RWPE2 (cell line): ENCODE measurements around the gene ZNF808.
"Not testable (repeated sequence)": the region's sequence is repeated elsewhere in the genome, so short reads cannot be mapped to it uniquely, and the experiment has no call there.

Experiments
- ATAC-seq: fragments of 200-7000 bp; cut with Tn5 transposase; 3 replicates; pipeline ENCODE4 v1.9.1; 2021; ENCODE audit warnings: low read depth
- DNase-seq: peaks from one replicate; pipeline ENCODE4 v3.0.0-alpha.2; 2020; ENCODE audit warnings: low spot score
- H3K27ac ChIP-seq: fragments of 450-650 bp; 2 replicates; pipeline ENCODE4 v1.5.1; 2017; ENCODE audit warnings: mild to moderate bottlenecking; ENCODE audit not compliant: poor library complexity, severe bottlenecking
- H3K27me3 ChIP-seq: fragments of 250-450 bp; sonication (Bioruptor Pico); 2 replicates; pipeline ENCODE4 v1.5.1; 2021; ENCODE audit warnings: mild to moderate bottlenecking, moderate library complexity; ENCODE audit not compliant: insufficient read depth, poor library complexity, severe bottlenecking
- H3K36me3 ChIP-seq: fragments of 250-450 bp; sonication (Bioruptor Pico); 2 replicates; pipeline ENCODE4 v1.5.1; 2020; ENCODE audit warnings: low read depth, mild to moderate bottlenecking, moderate library complexity
- H3K4me1 ChIP-seq: fragments of 250-450 bp; sonication (Bioruptor Pico); 2 replicates; pipeline ENCODE4 v1.5.1; 2021; ENCODE audit warnings: mild to moderate bottlenecking, moderate library complexity; ENCODE audit not compliant: insufficient read depth, poor library complexity, severe bottlenecking
- H3K4me3 ChIP-seq: fragments of 250-450 bp; sonication (Bioruptor Pico); 2 replicates; pipeline ENCODE4 v1.5.1; 2021; ENCODE audit warnings: mild to moderate bottlenecking, moderate library complexity; ENCODE audit not compliant: severe bottlenecking
- H3K9me3 ChIP-seq: fragments of 250-450 bp; sonication (Bioruptor Pico); 2 replicates; pipeline ENCODE4 v1.5.1; 2021; ENCODE audit warnings: mild to moderate bottlenecking, moderate library complexity; ENCODE audit not compliant: severe bottlenecking
- TF ChIP-seq, protein P1 (sequence below): fragments of 450-650 bp; IDR thresholded peaks from one replicate; pipeline ENCODE4 v1.5.1; 2017; ENCODE audit warnings: mild to moderate bottlenecking, moderate library complexity; ENCODE audit not compliant: poor library complexity, severe bottlenecking

The ZNF808 gene

GRCh38 chr19:52524086-52524485 is 3.4 kb upstream of the ZNF808 start:
- no peaks in the 10 kb centered on the region for H3K36me3 ChIP-seq
- TF ChIP-seq, protein P1, sequence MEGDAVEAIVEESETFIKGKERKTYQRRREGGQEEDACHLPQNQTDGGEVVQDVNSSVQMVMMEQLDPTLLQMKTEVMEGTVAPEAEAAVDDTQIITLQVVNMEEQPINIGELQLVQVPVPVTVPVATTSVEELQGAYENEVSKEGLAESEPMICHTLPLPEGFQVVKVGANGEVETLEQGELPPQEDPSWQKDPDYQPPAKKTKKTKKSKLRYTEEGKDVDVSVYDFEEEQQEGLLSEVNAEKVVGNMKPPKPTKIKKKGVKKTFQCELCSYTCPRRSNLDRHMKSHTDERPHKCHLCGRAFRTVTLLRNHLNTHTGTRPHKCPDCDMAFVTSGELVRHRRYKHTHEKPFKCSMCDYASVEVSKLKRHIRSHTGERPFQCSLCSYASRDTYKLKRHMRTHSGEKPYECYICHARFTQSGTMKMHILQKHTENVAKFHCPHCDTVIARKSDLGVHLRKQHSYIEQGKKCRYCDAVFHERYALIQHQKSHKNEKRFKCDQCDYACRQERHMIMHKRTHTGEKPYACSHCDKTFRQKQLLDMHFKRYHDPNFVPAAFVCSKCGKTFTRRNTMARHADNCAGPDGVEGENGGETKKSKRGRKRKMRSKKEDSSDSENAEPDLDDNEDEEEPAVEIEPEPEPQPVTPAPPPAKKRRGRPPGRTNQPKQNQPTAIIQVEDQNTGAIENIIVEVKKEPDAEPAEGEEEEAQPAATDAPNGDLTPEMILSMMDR, result no peak
- DNase-seq (no peak), ATAC-seq (no peak)
- no peaks in the 10 kb centered on the region for H3K9me3 ChIP-seq
- no peaks in the 10 kb centered on the region for H3K27me3 ChIP-seq
- H3K27ac ChIP-seq, result no peak overlapping the region
- no peaks in the 10 kb centered on the region for H3K4me1 ChIP-seq
- H3K4me3 ChIP-seq, result no peak overlapping the region

DNA sequence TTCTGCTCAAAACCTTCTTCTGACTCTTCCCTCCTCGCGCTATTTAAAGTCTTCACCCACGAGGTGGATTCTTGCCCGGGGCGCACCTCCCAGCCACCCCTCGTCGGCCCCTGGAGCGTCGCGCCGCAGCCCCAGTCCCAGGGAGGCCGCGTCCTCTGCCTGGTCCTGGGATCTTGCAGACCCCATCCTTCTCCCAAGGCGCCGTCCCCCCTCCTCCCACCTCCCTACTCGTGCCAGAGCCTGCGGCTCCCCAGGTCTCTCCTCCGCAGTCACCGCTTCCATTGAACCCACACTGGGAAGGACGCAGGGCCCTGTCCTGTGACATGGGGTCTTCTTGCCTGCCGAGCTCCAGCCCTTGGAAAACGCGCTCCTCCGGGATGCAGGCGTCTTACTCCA is 486 bp downstream of the ZNF808 start:
- ATAC-seq, result peak; percentile 28
- no peak for DNase-seq
- H3K9me3 ChIP-seq, result no peaks in the 10 kb centered on the region
- H3K27ac ChIP-seq, result peak overlapping the region; percentile 51
- peaks cover 2% of the 10 kb centered on the region; the same call in 1 of the 2 replicates for H3K36me3 ChIP-seq
- TF ChIP-seq, protein P1, result no peak
- no peaks in the 10 kb centered on the region for H3K4me1 ChIP-seq
- H3K27me3 ChIP-seq, result no peaks in the 10 kb centered on the region
- peak overlapping the region; percentile 77 for H3K4me3 ChIP-seq

- Histone ChIP-seq H3K27ac (no peak overlapping the region), H3K4me1 (no peaks in the 10 kb centered on the region), H3K36me3 (peaks cover 6% of the 10 kb centered on the region), H3K4me3 (no peak overlapping the region), H3K27me3 (no peaks in the 10 kb centered on the region), H3K9me3 (no peaks in the 10 kb centered on the region)
- ATAC-seq, result no peak
- TF ChIP-seq, protein P1, result no peak
- DNase-seq, result no peak
These were observed 5.0 kb downstream of the ZNF808 start for GRCh38 chr19:52532480-52532879.

- TF ChIP-seq, protein P1, result no peak
- Histone ChIP-seq H3K4me3 (no peak overlapping the region), H3K27ac (no peak overlapping the region), H3K27me3 (no peaks in the 10 kb centered on the region), H3K4me1 (no peaks in the 10 kb centered on the region), H3K36me3 (peaks cover 6% of the 10 kb centered on the region), H3K9me3 (no peaks in the 10 kb centered on the region)
- DNase-seq (no peak), ATAC-seq (no peak)
These were observed 6.4 kb downstream of the ZNF808 start for GRCh38 chr19:52533901-52534300.

DNA sequence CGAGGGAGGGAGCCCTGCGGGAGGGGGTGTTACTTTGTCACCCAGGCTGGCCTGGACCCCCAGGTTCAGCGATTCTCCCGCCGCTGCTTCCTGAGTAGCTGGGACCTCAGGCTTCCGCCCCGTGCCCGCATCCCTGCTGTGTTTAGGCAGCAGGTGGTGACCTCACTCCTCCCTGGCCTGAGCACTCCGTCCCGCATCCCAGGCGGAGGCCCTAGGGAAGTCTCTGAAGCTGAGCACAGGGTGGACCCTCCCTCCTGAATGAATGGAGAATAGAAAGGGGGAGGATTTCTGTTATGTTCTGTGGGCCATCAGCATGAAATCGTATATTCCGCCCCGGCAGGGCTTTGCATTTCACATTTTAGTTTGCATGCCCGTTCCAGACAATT is 7.9 kb downstream of the ZNF808 start:
- H3K4me3 ChIP-seq, result peak overlapping the region; percentile 38
- not testable (repeated sequence) for H3K4me1 ChIP-seq, DNase-seq, H3K36me3 ChIP-seq, H3K27me3 ChIP-seq, H3K9me3 ChIP-seq
- peak overlapping the region; percentile 55 for H3K27ac ChIP-seq
- ATAC-seq, result peak; percentile 13; the same call in 2 of the 3 replicates
